ENCODE results near the gene TUT7.

Gene TUT7

DNA sequence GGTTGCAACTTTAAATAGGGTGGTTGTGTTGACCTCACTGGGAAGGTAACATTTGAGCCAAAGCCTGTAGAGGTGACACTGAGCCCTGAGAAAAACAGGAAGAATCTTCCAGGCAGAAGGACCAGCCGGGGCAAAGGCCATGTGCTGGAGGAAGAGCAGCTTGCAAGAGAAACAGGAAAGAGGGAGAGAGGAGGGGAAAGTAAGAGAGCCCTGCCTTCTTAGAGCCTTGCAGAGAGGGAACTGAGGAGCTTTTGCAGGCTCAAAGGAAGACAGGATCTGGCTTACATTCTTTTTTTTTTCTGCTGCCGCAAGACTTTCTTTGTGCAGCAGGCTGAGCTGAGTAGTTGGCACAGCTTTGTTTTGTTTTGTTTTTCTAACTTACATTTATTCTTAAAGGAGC lies 112.1 kb downstream of the TUT7 start:
- no peaks in the 10 kb centered on the region for H3K36me3 Mint-ChIP-seq (ENCODE audit: low read depth)
- H3K4me1 Mint-ChIP-seq (ENCODE audit: low read depth), result peaks cover 7% of the 10 kb centered on the region
- H3K9me3 Mint-ChIP-seq, result no peaks in the 10 kb centered on the region
- H3K27ac Mint-ChIP-seq, result no peak overlapping the region
- peaks cover 2% of the 10 kb centered on the region for H3K27me3 Mint-ChIP-seq
- DNase-seq, result no peak
- H3K4me3 Mint-ChIP-seq, result no peak overlapping the region

DNA sequence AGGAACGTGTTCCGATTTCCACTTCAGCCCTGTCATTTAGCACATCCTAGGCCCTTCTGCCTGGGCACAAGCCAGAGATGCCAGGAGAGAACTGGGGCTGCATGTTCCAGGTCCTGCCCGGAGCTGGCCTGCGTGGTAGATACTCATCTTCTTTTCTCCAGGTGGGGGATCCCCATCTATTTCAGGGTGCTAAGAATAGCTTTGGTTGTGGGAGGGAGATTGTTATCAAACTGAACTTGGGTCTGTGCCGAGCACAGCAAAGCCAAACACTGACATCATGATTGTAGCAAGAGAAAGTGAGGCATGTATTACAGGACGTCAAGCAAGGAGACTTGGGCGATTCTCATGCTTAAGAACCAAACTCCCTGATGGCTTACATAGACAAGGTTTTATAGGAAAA lies 113.0 kb downstream of the TUT7 start:
- Mint-ChIP-seq H3K9me3 (no peaks in the 10 kb centered on the region), H3K36me3 (ENCODE audit: low read depth) (no peaks in the 10 kb centered on the region), H3K4me3 (no peak overlapping the region), H3K27me3 (no peaks in the 10 kb centered on the region), H3K27ac (no peak overlapping the region), H3K4me1 (ENCODE audit: low read depth) (peaks cover 7% of the 10 kb centered on the region)
- DNase-seq, result no peak

DNA sequence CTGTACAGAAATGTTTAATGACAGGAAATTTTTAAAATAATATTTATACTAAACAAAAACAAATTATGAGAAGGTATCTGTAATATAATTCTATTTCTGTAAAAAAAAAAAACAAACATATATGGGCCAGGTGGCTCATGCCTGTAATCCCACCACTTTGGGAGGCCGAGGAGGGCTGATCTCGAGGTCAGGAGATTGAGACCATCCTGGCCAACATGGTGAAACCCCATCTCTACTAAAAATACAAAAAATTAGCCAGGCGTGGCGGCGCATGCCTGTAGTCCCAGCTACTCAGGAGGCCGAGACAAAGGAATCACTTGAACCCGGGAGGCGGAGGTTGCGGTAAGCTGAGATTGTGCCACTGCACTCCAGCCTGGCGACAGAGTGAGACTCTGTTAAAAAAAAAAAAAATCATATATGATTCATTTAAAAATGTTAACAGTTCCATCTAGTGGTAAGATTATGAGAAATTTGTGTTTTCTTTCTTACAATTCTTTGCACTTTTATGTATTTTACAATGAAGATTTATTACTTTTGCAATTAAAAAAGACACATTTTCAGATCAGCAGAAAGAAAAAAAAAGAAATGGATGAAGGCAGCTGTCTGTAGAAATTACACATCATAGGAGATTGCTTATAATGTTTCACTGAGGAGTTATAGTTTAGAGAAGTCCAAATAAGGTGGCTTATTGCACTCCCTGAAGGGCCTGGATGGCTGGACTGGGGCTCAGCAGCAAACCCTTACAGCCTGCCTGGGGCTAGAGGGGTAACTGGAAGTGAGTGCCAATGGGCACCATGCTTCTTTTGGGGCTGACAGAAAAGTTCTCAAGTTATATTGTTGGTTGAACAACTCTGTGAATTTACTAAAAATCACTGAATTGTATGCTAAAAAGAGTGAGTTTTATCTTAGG lies 115.1 kb downstream of the TUT7 start:
- no peak overlapping the region for H3K27ac Mint-ChIP-seq
- peaks cover 7% of the 10 kb centered on the region for H3K4me1 Mint-ChIP-seq (ENCODE audit: low read depth)
- no peaks in the 10 kb centered on the region for H3K9me3 Mint-ChIP-seq
- H3K36me3 Mint-ChIP-seq (ENCODE audit: low read depth), result no peaks in the 10 kb centered on the region
- no peak overlapping the region for H3K4me3 Mint-ChIP-seq
- no peak for DNase-seq
- peaks cover under 1% of the 10 kb centered on the region for H3K27me3 Mint-ChIP-seq

All from activated T-cell treated with anti-CD3 and anti-CD28 coated beads, Interleukin-2, amount 50 U/mL, for 24 hours (primary cell).